Amniotic epithelial cell (primary cell): Measurements from ENCODE around the gene MBNL1.
A peak's percentile ranks its signal among the peaks of the same experiment; 100 is the strongest.
"Not testable (repeated sequence)": the region's sequence is repeated elsewhere in the genome, so short reads cannot be mapped to it uniquely, and the experiment has no call there.

Source experiments
- DNase-seq: peaks from one replicate; pipeline ENCODE4 v3.0.0-alpha.2; 2010; ENCODE audit warnings: low read depth

MBNL1 gene

DNA sequence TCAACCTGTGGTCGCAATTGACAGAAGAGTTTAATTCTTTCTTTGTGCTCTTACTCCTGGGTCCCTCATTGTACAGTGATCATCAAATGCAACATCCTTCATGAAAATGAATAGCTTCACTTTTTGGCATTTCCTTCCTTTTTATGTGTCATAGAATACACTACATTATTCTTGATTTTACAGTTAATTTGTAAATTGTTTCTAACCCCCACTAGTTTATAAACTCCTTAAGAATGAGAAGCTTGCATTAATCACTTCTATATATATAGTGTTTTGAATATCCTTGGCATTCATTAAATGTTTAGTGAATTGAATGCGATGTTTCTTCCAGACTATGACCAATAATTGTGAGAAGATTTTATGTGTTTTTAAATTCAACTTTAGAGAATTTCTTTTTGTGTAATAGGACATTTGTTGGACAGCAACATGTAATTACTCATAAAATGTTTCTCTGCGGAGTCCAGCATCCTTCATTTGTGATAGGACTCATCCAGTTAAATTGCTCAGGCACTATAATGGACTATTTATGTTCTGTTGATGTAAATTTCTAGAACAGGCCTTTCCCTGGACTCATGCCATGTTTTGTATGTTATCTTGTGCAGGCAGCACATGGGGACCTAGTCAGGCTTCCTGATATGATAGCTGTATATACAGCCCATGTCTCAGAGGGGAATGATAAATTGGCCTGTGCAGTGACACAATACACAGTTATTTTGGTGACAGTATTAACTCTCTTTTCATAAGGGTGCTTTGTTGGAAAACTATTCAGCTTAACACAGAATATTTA is 51.3 kb downstream of the MBNL1 start:
- peak; percentile 34 for DNase-seq

- DNase-seq = no peak
These were observed 52.6 kb downstream of the MBNL1 start for GRCh38 chr3:152321200-152321954.

GRCh38 chr3:152321955-152322377 is 53.2 kb downstream of the MBNL1 start:
- DNase-seq = no peak

- peak; percentile 17 for DNase-seq
These were observed 54.0 kb downstream of the MBNL1 start for GRCh38 chr3:152322756-152323155.

GRCh38 chr3:152323834-152324233 is 55.1 kb downstream of the MBNL1 start:
- DNase-seq = no peak

DNA sequence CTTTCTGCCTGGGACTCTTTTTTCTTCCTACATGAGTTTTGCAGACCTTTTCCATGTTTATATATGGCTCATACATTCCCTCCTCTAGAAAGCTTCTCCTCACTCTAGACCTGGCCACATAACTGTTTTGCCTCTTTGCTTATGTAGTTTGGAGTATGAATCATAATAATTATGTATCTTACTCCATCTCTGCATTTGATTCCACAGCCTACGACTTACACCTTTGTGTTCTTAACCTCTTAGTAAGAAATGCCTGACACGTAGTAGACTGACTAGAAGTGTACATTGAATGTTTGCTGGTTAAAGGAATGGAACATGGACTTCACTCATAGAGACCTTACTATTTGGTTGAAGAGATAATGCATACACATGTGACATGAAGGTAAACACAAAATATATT is 56.4 kb downstream of the MBNL1 start:
- DNase-seq = no peak

- DNase-seq = no peak
These were observed 58.5 kb downstream of the MBNL1 start for GRCh38 chr3:152327203-152327602.

DNA sequence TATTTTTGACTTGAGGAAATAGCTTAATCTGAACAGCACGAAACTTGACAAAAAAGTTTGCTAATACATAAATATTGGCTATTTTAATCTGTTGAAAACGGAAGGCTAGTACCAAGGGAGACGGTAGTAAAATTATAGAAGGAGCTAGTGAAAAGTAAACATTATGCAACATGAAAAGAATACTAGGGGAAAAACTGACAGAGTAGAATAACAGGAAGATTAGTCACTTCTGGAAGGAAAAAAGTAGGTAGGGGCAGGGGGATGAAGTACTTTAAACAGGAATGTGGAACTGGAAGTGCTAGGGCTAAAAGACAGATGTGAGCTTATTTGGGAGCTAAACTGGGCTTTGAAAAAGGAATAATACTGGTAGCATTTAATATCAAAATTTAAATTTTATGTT is 60.1 kb downstream of the MBNL1 start:
- peak; percentile 82 for DNase-seq

DNA sequence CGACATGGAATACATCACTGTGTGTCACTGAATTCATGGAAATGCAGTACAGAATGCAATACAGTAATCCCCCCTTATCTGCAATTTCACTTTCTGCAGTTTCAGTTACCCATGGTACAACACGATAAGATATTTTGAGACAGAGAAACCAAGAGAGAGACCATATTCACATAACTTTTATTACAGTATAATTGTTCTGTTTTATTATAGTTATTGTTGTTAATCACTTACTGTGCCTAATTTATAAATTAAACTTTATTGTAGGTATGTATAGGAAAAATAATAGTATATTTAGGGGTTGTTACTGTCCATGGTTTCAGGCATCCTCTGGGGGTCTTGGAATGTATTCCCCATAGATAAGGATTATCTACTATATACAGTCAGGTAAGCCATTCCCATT is 61.8 kb downstream of the MBNL1 start:
- no peak for DNase-seq

GRCh38 chr3:152331018-152331541 is 62.4 kb downstream of the MBNL1 start:
- peak; percentile 89 for DNase-seq

GRCh38 chr3:152331998-152332397 is 63.3 kb downstream of the MBNL1 start:
- DNase-seq = no peak

DNA sequence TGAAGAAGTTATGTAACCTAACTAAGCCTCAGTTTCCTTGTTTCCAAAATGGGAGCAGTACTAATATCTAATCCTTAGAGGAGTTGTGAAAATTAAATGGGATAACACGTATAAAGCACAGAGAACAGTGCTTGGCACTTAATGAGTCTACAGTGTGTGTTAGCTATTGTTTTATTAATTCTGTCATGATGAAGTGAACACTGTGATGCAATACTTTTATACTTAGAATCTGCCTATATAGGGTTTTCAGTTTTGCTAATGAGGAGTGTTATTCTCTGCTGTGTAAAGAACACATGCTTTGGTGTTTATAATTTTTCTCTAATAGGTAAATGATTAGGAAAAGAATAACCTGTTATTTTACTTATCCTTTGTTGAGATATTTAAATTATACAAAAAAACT is 65.2 kb downstream of the MBNL1 start:
- no peak for DNase-seq

DNA sequence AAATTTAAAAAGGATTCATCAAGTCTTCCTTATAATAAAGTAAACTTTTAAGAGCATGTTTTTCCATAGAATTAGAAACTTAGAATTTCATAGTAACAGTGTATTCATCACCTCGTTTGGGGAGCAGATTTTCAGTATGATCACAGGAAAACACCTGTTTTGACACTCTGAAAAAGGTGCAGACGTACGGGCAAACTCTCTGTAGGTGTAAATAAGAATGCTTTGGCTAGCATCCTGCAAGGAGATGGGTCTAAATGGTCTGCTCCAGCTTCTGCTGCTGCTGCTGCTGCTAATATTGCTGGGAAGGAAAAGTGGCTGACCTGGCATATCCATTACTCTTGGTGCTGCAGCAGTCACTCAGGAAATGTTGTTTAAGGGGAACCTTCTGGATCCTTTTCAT is 66.0 kb downstream of the MBNL1 start:
- no peak for DNase-seq

DNA sequence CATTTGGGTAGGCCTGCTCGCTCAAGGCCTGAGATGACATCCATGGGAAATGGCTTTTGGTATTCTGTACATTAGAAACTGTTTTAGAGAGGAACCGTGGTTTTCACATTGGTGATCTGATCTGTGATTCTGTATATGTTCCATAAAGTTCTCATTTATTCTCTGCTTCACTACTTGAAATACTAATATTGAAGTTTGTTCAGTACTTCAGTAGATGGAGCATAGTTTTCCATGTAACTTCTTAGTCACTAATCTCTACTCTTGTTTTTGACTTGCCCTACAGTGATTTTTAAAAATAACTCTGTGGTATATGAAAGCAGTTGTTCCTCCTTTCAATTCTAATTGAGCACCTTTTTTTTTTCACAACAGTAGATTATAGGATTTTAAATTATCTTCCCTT is 66.5 kb downstream of the MBNL1 start:
- DNase-seq = no peak

DNA sequence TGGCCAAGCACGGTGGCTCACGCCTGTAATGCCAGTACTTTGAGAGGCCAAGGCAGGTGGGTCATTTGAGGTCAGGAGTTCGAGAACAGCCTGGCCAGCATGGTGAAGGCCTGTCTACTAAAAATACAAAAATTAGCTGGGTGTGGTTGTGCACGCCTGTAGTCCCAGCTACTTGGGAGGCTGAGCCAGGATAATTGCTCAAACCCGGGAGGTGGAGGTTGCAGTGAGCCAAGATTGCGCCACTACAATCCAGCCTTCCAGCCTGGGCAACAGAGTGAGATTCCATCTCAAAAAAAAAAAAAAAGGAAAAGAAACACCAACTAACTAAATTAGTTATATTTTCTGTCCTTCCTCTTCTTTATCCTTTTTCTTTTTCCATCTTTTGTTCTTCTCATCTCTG is 68.6 kb downstream of the MBNL1 start:
- DNase-seq = not testable (repeated sequence)

DNA sequence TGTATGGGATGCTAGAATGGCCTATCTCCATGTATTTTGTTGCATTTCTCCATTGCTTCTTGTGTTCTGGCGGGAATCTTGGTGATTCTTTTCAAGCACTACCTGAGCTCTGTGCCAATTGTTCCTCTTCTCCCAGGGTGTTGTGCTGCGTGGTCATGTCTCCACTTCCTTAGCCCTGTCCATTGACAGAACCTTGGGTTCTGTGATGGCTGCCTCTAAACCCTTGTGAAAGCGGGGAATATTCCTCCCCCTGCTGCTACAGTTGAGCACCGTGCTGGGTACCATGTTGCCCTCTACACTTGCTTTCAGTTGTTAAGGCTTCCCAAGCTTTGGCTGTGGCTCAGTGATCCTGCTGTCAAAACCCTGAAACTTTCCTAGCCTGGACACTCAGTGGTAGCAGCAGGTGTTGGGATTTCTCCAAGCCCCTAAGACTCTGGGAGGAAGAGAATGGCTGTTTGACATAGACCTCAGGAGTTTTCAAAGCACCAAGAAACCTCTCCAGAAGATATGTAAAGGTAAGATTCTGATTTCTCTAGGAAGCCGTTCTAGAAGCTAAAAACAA is 69.5 kb downstream of the MBNL1 start:
- no peak for DNase-seq

- DNase-seq = no peak
These were observed 71.3 kb downstream of the MBNL1 start for GRCh38 chr3:152339881-152340505.

DNA sequence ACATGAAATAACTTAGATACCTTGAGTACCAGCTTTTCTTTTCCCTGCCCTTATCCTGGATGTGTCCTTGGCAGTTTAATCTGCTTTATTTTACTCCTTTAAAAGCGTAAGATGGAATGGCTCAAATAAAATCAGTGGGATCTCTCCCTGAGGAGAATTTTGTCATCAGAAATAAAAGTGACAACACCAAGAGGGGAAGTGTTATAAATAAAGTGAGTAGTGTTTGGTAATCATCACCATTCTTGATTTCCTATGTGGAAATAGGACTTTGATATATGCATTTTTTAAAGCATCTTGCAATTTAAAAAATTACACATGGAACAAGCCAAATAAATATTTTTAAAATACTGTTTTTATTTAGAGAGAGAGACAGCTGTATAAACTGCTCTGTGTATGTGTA is 76.5 kb downstream of the MBNL1 start:
- DNase-seq = no peak

- no peak for DNase-seq
These were observed 77.3 kb downstream of the MBNL1 start for GRCh38 chr3:152346058-152346457.

DNA sequence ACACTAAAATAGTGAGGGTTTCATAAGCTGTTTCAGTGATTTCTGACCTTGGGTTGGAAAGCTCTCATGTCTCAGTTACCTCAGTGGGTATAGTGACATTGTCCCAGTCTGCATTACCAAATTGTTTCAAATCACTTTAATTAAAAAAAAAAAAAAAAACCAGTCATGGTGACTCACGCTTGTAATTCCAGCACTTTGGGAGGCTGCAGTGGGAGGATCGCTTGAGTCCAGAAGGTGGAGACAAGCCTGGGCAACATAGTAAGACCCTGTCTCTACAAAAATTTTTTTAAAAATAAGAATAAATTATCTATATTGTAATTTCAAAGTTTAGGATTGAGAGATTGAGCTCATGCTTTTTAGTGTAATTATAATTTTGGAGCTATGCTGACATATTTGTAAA is 78.0 kb downstream of the MBNL1 start:
- DNase-seq = no peak

- no peak for DNase-seq
These were observed 79.9 kb downstream of the MBNL1 start for GRCh38 chr3:152348436-152349177.

DNA sequence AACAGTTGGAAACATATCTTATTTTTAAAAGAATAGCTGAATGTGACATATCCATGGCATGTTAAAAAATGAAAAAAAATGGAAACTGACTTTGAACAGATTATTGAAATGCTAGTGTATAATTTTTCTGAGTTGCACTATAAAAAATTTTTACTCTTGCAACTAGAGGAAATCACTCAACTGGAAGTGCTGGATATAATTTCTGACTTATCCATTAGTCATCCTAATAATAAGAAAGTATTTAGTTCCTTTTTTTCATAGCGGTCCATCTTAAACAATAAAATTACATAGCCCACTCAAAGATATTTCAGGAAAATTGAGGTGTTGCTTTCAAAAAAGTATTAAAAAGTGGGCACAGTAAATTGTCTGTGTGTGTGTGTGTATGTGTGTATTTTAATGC is 80.7 kb downstream of the MBNL1 start:
- no peak for DNase-seq
